PFSK-1 (cell line): Measurements from ENCODE around the gene WNT7B.

Experiments
- POLR2AphosphoS5 ChIP-seq: IDR thresholded peaks from 2 replicates; pipeline ENCODE4 v1.6.1; 2012; ENCODE audit warnings: low read depth, mild to moderate bottlenecking, control low read depth, low read length, moderate library complexity
- REST ChIP-seq, 2 experiments: IDR thresholded peaks; 2 replicates each; pipeline versions ENCODE4 v1.6.1 to v1.8.0; 2011 to 2012; ENCODE audit warnings: low read depth in 2 of 2, low read length in 2 of 2, control low read depth in 1 of 2, inconsistent platforms in 1 of 2, mild to moderate bottlenecking in 1 of 2, moderate library complexity in 1 of 2; ENCODE audit not compliant: insufficient read depth in 1 of 2

- TF ChIP-seq REST (IDR thresholded peaks at IDR 0.05; ENCODE audit: insufficient read depth in 1 of 2, low read depth in 2 of 2, low read length in 2 of 2) (no peak), POLR2AphosphoS5 (no peak)
Measured at GRCh38 chr22:46018859-46019258, 41.9 kb upstream of the WNT7B start.
